GM13977 (cell line): Measurements from ENCODE around the gene PRKAR1B.
A peak's percentile ranks its signal among the peaks of the same experiment; 100 is the strongest.

Experiments used
- DNase-seq: peaks from one replicate; pipeline ENCODE4 v3.0.0; 2012; ENCODE audit warnings: low spot score
- in situ Hi-C: fragments of 300-500 bp; cut with MboI; formaldehyde crosslinking; loops from one replicate; pipeline ENCODE4 v1.12.0; 2022; ENCODE audit warnings: low sequenced_read_pairs, low pct_unique_long_range_greater_than_20kb, mixed read lengths, inconsistent platforms; ENCODE audit not compliant: unreplicated experiment
- TF ChIP-seq, protein P1 (sequence below): IDR thresholded peaks from 2 replicates; pipeline ENCODE4 v1.5.1; 2012; ENCODE audit warnings: mild to moderate bottlenecking, control low read depth; ENCODE audit not compliant: insufficient read depth; ENCODE audit errors: extremely low read depth, missing control alignments

Gene PRKAR1B

DNA sequence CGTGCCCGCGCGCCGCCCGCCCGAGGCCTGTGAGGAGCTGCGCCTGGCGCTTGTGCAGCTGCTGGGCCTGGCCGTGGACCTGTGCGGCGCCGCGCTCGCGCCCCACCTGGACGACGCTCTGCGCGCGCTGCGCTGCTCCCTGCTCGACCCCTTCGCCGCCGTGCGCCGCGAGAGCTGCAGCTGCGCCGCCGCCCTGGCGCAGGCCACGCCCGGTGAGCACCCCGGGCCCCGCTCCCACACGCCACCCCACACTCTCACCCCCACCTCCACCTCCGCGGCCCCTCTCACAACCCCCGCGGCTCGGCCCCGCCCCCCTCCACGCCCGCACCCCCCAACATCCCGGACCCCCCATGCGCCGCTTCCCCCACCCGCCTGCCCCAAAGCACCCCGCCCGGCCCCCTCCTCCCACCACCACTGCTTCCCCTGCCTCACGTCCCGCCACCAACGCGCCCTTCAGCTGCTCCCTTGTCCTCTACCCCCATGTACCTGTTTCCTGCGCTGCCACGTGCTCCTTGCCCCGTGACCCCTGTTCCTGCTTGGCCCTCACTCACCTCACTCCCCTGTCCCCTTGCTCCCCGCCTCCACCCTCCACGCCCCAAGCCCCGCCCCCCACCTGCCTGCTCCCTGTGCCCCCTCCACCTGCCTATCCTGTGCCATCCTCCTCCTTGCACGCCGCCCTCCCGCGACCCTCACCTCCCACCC is at the start of gene PRKAR1B:
PRKAR1B (minus strand) TSS at position 178 of the 702 bp plus-strand sequence. CDS start 15,776 bp downstream, outside the sequence.
- TF ChIP-seq, protein P1, sequence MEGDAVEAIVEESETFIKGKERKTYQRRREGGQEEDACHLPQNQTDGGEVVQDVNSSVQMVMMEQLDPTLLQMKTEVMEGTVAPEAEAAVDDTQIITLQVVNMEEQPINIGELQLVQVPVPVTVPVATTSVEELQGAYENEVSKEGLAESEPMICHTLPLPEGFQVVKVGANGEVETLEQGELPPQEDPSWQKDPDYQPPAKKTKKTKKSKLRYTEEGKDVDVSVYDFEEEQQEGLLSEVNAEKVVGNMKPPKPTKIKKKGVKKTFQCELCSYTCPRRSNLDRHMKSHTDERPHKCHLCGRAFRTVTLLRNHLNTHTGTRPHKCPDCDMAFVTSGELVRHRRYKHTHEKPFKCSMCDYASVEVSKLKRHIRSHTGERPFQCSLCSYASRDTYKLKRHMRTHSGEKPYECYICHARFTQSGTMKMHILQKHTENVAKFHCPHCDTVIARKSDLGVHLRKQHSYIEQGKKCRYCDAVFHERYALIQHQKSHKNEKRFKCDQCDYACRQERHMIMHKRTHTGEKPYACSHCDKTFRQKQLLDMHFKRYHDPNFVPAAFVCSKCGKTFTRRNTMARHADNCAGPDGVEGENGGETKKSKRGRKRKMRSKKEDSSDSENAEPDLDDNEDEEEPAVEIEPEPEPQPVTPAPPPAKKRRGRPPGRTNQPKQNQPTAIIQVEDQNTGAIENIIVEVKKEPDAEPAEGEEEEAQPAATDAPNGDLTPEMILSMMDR = no peak
- DNase-seq = peak; percentile 87
- in situ Hi-C loops = no loop called here

DNA sequence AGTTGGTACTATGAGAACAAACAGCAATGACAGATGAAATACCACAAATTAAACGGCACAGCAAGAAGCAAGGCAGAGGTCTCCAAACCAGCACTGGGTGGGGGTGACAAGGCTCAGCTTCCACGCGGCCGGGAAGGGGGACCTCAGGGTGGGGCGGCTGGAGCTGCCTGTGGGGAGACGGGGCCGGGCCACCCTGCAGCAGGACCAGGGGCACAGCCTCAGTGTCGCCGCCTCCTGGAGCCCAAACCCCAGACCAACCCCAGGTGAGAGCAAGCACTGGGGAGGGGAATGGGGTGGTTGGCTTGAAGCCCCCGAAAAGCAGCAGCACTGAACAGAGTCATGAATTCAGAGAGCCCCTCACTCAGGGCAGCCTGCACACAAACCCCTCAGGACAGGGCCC is 49.3 kb upstream of the PRKAR1B start:
- DNase-seq = no peak
- TF ChIP-seq, protein P1 = no peak
- in situ Hi-C loops = no loop called here

DNA sequence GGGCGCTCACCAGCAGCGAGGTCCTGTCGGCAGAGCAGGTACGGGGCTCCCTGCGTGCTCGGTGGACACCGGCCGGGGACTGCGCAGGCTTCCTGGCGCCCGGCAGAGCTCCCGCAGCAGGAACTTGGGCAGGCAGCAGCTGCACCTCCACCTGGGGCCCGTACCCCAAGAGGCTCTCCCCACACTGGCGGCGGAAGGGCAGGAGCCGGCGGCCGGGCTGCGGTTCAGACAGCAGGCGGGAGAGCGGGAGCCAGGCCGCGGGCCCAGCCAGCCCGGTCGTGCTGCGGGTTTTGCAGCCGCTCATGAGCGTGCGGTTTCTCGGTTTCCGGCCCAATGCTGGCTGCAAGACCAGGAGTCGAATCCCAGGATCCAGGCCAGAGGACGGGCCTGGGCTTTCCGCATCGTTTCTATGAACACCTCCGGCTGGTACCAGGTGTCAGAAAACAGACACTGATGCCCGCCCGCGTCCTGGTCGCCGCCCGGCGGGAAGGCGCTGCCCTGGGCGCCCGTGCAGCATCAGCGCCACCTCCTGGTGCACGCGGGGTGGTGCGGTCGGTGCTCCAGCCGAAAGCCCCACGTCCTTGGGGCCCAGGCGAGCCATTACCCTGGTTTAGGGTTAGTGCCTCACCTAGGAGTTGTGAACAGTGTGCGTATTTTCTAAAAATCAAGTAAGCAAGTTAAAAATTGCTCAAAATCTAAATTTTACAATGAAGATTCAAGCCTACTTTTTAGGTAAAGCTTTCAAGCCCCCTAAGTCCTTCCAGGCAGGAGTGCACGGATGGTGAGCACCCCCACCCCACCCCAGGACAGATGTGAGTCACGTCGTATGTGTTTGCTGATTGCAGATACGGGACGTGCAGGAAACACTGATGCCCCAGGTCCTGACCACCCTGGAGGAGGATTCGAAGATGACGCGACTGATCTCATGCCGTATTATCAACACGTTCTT is 47.4 kb upstream of the PRKAR1B start:
- DNase-seq = peak; percentile 84
- TF ChIP-seq, protein P1 = peak; percentile 81
- in situ Hi-C loops = no loop called here

DNA sequence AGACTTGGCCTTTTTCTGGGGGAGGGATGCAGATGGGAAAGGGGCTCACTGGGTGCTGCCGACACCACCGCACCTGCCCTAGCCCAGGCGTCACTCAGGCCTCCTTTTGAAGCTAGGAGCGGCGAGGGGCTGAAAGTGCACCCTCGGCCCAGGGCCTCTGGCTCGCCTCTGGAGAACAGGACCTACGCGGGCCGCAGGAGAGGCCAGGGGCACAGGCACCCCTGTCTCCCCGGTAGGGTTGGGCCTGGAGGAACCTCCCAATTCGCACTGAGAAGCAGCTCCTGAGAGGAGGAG is 46.5 kb upstream of the PRKAR1B start:
- TF ChIP-seq, protein P1 = no peak
- in situ Hi-C loops = no loop called here
- no peak for DNase-seq

DNA sequence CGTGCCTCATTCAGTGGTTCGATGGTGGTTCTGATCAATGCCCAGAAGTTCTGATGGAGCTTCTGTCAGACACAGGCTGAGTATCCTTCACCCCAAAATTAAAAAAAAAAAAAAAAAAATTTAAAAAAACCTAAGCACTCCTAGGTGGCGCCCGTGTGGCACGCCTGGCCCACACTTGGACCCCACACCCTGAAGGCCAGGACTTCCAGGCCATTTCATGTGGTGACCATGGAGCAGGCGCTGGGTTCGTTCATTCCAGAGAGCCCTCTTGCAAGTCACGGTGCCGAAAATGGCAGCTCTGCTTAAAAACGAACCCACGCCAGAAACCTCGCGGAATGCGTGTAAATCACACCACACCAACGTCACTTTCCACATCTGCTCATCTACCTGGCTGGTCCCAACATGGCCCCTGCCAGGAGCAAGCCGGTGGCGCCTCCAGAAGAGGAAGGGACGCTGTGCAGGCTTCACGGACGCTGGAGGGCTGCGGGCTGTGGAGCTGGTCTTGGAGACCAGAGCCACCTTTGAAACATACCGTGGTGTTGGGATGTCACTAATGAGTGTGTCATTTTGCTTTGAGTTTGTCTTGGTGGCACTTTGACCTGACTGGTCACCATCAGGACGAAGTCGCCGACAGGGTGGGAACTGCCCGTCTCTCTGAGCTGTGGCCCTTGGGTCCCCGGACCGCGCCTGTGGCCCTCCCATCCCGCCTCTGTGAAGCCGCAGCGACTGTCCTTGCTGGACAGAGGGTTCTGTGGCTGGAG is 46.0 kb upstream of the PRKAR1B start:
- in situ Hi-C loops = no loop called here
- no peak for DNase-seq
- TF ChIP-seq, protein P1 = no peak

DNA sequence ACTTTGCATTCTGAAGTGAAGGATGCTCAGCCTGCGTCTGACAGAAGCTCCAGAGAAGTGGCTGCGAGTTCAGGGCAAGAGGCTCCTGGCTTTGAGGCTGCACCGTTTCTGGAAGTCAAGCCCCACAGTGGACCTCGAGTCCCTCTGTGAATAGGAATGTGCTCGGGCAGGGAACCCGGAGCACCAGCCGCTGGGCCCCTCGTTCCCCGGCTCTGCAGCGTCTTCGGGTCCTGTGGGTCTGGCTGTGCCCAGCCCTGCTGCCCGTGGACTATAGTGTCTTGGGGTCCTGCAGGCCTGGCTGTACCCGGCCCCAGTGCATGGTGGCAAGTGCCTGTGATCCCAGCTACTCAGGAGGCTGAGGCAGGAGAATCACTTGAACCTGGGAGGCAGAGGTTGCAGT is 45.3 kb upstream of the PRKAR1B start:
- in situ Hi-C loops = no loop called here
- TF ChIP-seq, protein P1 = no peak
- no peak for DNase-seq
